ENCODE data around the gene ROR2.

DNA sequence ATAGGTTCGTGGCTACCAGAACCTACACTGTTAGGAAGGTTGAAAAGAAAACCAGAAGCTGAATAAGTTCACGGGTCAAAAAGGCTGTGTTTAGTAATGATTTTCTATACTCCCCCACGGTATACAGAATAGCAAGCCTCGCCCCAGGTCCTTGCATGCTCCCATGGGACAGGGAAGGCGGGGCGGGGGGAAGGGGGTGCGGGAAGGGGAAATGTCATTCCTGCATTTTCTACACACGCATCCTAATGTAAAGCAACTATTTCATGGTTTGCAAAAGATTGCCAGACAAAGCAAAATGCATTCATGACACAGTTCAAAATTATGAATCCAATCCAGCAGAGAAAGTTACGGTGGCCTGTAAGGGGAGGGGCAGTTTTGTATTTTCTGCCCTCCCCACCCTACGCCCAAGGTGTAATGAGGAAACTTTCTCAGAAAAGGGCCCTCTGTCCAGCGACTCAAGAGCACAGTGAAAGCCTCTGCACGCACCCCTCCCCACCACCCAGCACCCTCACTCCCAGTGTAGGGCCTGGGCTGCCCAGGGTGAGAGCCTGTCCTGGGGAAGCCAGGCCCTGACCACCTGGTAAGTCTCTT lies 105.2 kb downstream of the ROR2 start:
- TF ChIP-seq, protein P1, sequence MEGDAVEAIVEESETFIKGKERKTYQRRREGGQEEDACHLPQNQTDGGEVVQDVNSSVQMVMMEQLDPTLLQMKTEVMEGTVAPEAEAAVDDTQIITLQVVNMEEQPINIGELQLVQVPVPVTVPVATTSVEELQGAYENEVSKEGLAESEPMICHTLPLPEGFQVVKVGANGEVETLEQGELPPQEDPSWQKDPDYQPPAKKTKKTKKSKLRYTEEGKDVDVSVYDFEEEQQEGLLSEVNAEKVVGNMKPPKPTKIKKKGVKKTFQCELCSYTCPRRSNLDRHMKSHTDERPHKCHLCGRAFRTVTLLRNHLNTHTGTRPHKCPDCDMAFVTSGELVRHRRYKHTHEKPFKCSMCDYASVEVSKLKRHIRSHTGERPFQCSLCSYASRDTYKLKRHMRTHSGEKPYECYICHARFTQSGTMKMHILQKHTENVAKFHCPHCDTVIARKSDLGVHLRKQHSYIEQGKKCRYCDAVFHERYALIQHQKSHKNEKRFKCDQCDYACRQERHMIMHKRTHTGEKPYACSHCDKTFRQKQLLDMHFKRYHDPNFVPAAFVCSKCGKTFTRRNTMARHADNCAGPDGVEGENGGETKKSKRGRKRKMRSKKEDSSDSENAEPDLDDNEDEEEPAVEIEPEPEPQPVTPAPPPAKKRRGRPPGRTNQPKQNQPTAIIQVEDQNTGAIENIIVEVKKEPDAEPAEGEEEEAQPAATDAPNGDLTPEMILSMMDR (IDR thresholded peaks at IDR 0.05): no peak
- no peak for TF ChIP-seq POLR2A (IDR thresholded peaks at IDR 0.05)

Data from uterus (tissue), 2 donors.